AG08396 (cell line): ENCODE data around the gene OR2W1.

Source experiments
- DNase-seq: peaks from one replicate; pipeline ENCODE4 v3.0.0; 2012; ENCODE audit warnings: low spot score, mixed read lengths

OR2W1 gene

DNA sequence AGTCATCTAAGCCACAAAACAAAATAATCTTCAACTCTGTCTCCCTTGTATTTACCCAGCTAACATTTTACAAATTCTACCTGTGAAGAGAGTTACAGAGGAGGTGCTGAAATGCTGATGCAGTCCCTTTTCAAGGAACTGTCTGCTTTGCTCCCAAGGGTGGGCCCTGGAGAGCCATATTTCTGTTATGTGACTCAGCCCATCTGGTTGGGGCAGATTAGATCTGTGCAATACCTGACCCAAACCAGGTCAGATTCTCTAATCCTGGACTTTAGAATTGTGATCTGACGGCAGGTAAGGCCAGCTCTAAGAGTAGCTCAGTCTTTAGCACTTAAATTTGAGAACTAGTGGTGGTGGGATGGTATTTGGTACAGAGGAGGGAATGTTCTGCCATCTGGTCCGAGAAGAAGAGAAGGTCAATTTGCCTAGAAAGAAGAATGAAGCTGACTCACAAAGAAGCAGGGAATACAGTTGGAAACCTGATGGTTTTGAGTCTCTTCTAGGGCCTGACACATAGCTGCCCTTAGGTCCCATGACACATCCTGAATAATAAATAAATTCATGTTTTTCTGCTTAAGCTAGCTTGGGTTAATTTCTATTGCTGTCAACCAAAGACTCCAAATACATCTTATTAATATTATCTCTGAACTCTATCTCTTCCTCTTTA lies 48.0 kb downstream of the OR2W1 start:
- DNase-seq = no peak

DNA sequence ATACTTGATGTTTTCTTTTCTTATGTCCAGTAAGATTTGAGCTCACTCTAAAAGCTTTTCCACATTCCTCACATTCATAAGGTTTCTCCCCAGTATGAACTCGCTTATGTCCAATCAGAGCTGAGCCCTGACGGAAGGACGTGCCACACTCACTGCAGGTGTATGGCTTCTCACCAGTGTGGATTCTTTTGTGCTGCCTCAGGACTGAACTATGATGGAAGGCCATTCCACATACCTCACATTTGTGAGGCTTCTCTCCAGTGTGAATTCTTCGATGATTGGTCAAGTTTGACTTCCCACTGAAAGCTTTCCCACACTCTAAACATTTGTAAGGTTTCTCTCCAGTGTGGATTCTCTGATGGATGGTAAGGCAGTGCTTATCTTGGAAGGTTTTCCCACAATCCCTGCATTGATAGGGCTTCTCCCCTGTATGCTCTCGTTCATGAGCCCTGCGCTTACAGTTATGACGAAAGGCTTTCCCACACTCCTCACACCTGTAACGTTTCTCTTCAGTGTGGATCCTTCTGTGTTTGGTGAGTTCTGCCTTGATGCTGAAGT lies 49.8 kb downstream of the OR2W1 start:
- DNase-seq = no peak
